Progenitor cell of endocrine pancreas (in vitro differentiated cells): ENCODE measurements around the gene ADAMTSL1. TPM values are rescaled to one million over a fixed set of nuclear protein-coding genes. Genes with fewer than 3 reads are reported as not detected.

Experiments
- DNase-seq: peaks from one replicate; pipeline ENCODE4 v3.0.0; 2021; ENCODE audit warnings: low spot score; ENCODE audit not compliant: unreplicated experiment
- H3K27ac Mint-ChIP-seq: 2 replicates; pipeline ENCODE4 v1.8.0; 2021; ENCODE audit warnings: mild to moderate bottlenecking, moderate library complexity, mixed read lengths
- H3K27me3 Mint-ChIP-seq: 2 replicates; pipeline ENCODE4 v1.8.0; 2021; ENCODE audit warnings: mixed read lengths
- H3K36me3 Mint-ChIP-seq: 2 replicates; pipeline ENCODE4 v1.8.0; 2022; ENCODE audit warnings: mixed read lengths; ENCODE audit not compliant: insufficient read depth
- H3K4me1 Mint-ChIP-seq: 2 replicates; pipeline ENCODE4 v1.8.0; 2021; ENCODE audit warnings: low read depth, mixed read lengths
- H3K4me3 Mint-ChIP-seq: 2 replicates; pipeline ENCODE4 v1.8.0; 2021; ENCODE audit warnings: low read depth, mild to moderate bottlenecking, moderate library complexity, mixed read lengths
- H3K9me3 Mint-ChIP-seq: 2 replicates; pipeline ENCODE4 v1.8.0; 2021; ENCODE audit warnings: low read depth, mixed read lengths
- CTCF ChIP-seq: fragments of 200-600 bp; sonication (generic); IDR thresholded peaks from one replicate; pipeline ENCODE4 v1.5.0; 2021; ENCODE audit warnings: antibody characterized with exemption, mild to moderate bottlenecking; ENCODE audit not compliant: unreplicated experiment
- total RNA-seq: library from RNA; stranded (reverse); gene quantifications from 2 replicates; pipeline ENCODE4 v1.2.1, GENCODE V29; 2021

ADAMTSL1 gene
- total RNA-seq, 1 donor from 2014 or later = 2.1 TPM

- Mint-ChIP-seq H3K4me3 (no peak overlapping the region), H3K36me3 (no peaks in the 10 kb centered on the region), H3K27ac (no peak overlapping the region), H3K4me1 (peaks cover 4% of the 10 kb centered on the region), H3K9me3 (no peaks in the 10 kb centered on the region), H3K27me3 (no peaks in the 10 kb centered on the region)
- DNase-seq = no peak
- TF ChIP-seq CTCF = no peak
Observed at GRCh38 chr9:18617759-18618158, 143.8 kb downstream of the ADAMTSL1 start.

GRCh38 chr9:18618862-18619261 is 144.9 kb downstream of the ADAMTSL1 start:
- Mint-ChIP-seq H3K27ac (no peak overlapping the region), H3K36me3 (no peaks in the 10 kb centered on the region), H3K4me3 (no peak overlapping the region), H3K9me3 (no peaks in the 10 kb centered on the region), H3K4me1 (peaks cover 4% of the 10 kb centered on the region), H3K27me3 (no peaks in the 10 kb centered on the region)
- no peak for TF ChIP-seq CTCF
- DNase-seq = no peak

- no peaks in the 10 kb centered on the region for H3K9me3 Mint-ChIP-seq
- no peaks in the 10 kb centered on the region for H3K36me3 Mint-ChIP-seq
- H3K4me3 Mint-ChIP-seq = no peak overlapping the region
- H3K27ac Mint-ChIP-seq = no peak overlapping the region
- H3K27me3 Mint-ChIP-seq = no peaks in the 10 kb centered on the region
- peaks cover 4% of the 10 kb centered on the region for H3K4me1 Mint-ChIP-seq
- TF ChIP-seq CTCF = no peak
- no peak for DNase-seq
Observed at GRCh38 chr9:18622186-18622836, 148.4 kb downstream of the ADAMTSL1 start.

GRCh38 chr9:18623221-18624079 is 149.5 kb downstream of the ADAMTSL1 start:
- TF ChIP-seq CTCF = no peak
- no peak for DNase-seq
- no peaks in the 10 kb centered on the region for H3K36me3 Mint-ChIP-seq
- peaks cover 4% of the 10 kb centered on the region for H3K4me1 Mint-ChIP-seq
- no peaks in the 10 kb centered on the region for H3K27me3 Mint-ChIP-seq
- no peak overlapping the region for H3K27ac Mint-ChIP-seq
- H3K4me3 Mint-ChIP-seq = no peak overlapping the region
- no peaks in the 10 kb centered on the region for H3K9me3 Mint-ChIP-seq

GRCh38 chr9:18626046-18626698 is 152.2 kb downstream of the ADAMTSL1 start:
- Mint-ChIP-seq H3K9me3 (no peaks in the 10 kb centered on the region), H3K27ac (no peak overlapping the region), H3K27me3 (no peaks in the 10 kb centered on the region), H3K4me1 (peaks cover 4% of the 10 kb centered on the region), H3K4me3 (no peak overlapping the region), H3K36me3 (no peaks in the 10 kb centered on the region)
- no peak for TF ChIP-seq CTCF
- DNase-seq = no peak
